ENCODE data around the gene GNB1L.

DNA sequence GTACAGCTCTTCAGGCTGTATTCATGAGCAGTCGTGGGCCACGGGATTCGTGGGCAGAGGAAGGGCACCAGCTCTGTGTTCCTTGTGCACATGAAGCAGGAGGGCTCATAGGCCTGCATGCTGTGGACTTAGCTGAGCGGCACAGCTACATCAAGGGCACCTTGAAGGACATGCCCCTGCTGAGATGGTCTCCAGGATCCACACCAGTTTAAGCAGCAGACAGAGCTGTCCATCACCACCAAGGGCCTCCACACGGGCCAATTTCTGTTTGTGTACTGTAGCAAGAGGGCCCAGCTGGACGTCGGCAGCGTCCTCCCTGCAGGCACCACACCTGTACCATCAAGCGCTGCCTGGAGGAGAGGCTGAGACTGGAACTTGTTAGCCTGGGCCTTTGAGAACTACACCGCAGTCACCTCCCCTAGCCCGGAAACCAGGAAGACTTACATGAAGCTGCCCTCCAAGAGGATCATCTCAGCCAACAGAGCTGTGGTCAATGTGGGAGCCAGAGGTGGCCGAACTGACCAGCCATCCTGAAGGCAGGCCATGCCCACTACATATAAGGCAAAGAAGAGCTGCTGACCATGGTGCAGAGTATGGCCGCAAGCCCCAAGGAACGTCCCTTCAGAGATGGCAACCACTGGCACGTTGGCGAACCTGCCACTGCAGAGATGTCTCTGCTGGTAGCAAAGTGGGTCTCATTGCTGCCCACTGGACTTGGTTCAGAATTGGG lies 32.7 kb upstream of the GNB1L start:
- TF ChIP-seq TCF4 (CRISPR knock-in tag; IDR thresholded peaks at IDR 0.05; ENCODE audit: borderline replicate concordance) (no peak), POU6F1 (CRISPR knock-in tag; IDR thresholded peaks at IDR 0.05; ENCODE audit: borderline replicate concordance, low read depth) (no peak), ISL1 (CRISPR knock-in tag; IDR thresholded peaks at IDR 0.05) (no peak), ARNTL (CRISPR knock-in tag; IDR thresholded peaks at IDR 0.05; ENCODE audit: borderline replicate concordance, low read depth) (no peak), PATZ1 (CRISPR knock-in tag; IDR thresholded peaks at IDR 0.05; ENCODE audit: borderline replicate concordance) (no peak), CREB5 (CRISPR knock-in tag; IDR thresholded peaks at IDR 0.05; ENCODE audit: low read depth) (no peak), ESRRG (CRISPR knock-in tag; IDR thresholded peaks at IDR 0.05) (no peak), TOX (CRISPR knock-in tag; IDR thresholded peaks at IDR 0.05; ENCODE audit: borderline replicate concordance) (no peak), RARB (CRISPR knock-in tag; IDR thresholded peaks at IDR 0.05) (no peak)

Data from SK-N-SH treated with all-trans-retinoic acid at 6 μM for 48 hours (cell line).